Stimulated activated CD8-positive, alpha-beta memory T cell treated with anti-CD3 and anti-CD28 coated beads, Interleukin-12 subunit alpha, Interleukin-12 subunit beta, amount 100 ng/mL, for 24 hours (primary cell): Measurements from ENCODE around the gene GOLGA3.
"Not testable (repeated sequence)": the region's sequence is repeated elsewhere in the genome, so short reads cannot be mapped to it uniquely, and the experiment has no call there.

Experiments used
- DNase-seq: peaks from one replicate; pipeline ENCODE4 v3.0.0-alpha.2; 2020; ENCODE audit errors: extremely low read depth

The GOLGA3 gene

GRCh38 chr12:132776816-132777568, 51.7 kb downstream of the GOLGA3 start:
- DNase-seq = no peak

- DNase-seq = not testable (repeated sequence)
Measured at GRCh38 chr12:132776230-132776625, 52.4 kb downstream of the GOLGA3 start.

GRCh38 chr12:132775502-132776229, 53.0 kb downstream of the GOLGA3 start:
- DNase-seq = no peak

- DNase-seq = no peak
Measured at GRCh38 chr12:132774646-132775275, 53.9 kb downstream of the GOLGA3 start.

GRCh38 chr12:132774159-132774558, 54.5 kb downstream of the GOLGA3 start:
- no peak for DNase-seq

- DNase-seq = no peak
Measured at GRCh38 chr12:132773077-132773955, 55.4 kb downstream of the GOLGA3 start.

GRCh38 chr12:132772606-132773005, 56.1 kb downstream of the GOLGA3 start:
- DNase-seq = no peak

DNA sequence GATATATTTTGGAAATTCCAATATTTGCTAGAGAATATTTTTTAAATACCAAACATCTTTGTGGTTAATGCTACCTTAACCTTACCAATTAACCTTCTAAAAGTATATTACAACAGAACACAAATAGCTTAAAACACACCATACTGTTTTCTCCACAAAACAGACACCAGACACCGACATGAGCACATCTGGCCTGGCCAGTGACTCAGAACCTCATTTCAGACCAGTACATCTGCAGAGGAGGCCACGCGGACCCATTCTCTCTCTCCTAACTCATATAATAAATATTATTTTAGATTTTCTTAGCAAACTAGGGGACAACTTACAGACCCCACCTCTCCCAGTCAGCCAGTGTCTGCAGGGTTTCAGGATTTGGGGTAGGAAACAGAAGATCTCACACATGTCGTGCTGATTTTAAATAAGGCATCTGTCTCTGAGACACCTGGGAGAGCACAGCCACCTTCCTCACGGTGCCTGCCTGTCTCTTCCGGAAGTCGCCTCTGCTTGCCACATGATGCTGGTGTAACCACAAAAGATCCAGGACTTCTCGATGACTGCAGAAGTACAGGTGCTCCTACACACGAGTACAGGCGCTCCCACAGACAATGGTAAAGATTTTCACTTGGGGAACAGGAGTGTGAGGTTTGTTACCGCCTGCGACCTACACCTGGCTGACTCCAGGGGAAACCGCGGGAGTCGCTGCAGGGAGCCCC, 57.4 kb downstream of the GOLGA3 start:
- no peak for DNase-seq

- no peak for DNase-seq
Measured at GRCh38 chr12:132766380-132767085, 62.1 kb downstream of the GOLGA3 start.

DNA sequence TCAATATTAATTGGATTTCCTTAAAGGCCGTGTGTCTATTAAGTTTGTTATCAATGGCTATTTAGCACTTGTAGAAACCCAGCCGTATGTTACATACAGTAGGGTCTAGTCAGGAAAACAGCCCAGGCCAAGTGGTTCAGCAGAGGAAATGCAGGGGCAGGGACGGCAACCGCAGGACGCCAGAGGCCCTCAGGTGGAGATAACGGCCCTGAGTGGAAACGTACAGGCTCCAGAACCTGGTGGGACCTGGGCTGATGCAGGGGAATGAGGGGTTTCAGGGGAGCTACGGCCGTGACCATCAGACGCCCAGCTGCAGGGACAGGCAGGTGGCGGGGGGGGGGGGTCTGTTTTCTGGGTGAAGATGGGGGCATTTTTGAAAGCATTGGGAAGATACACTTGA, 63.3 kb downstream of the GOLGA3 start:
- no peak for DNase-seq

GRCh38 chr12:132764231-132764630, 64.4 kb downstream of the GOLGA3 start:
- DNase-seq = no peak

- peak; percentile 69 for DNase-seq
Measured at GRCh38 chr12:132761921-132762583, 66.6 kb downstream of the GOLGA3 start.

DNA sequence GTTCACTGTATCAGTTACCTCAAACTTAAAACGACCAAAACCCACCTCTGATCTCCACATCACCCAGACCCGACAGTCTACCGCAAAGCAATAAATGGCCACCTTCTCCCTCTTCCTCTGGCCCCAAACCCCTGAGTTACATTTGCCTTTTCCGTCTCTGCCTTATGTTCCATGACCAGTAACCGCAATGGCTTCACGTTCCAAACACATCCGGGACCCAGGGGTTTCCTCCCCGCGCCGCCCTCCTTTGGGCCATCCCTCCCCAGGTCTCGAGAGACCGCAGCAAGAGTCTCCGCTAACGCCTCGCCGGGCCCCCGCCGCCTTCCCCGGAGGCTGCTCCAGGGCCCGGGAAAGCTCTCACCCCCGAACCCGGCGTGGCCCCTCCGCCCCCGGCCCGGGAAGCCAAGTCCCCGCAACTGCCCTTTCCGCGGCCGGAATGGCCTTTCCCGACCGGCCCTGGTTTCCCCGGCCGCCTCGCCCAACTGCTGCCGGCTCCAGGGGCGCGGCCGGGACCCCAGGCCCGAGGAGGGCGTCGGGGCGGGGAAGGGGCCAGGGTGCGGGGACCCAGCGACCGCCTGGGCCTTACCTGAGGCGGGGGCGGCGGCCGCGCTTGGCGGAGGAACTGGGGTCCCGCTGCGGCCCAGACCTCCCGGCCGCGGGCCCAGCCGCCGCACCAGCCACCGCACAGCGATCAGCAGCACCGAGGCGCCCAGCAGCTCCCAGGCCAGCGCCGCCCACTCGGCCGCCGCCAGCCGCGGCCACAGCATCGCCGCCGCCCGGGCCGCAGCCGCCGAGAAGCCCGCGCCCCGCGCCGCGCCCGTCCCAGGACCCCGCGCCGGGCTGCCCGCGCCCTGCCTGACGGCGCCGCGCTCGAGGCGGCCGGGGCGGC, 67.4 kb downstream of the GOLGA3 start, which contains the start of gene ANKLE2:
Gene ANKLE2 (minus strand): TSS at position 801 of the 889 bp plus-strand sequence. CDS start 34 bp downstream, at position 767.
- peak; percentile 31 for DNase-seq

GRCh38 chr12:132759359-132759758, 69.3 kb downstream of the GOLGA3 start:
- no peak for DNase-seq

DNA sequence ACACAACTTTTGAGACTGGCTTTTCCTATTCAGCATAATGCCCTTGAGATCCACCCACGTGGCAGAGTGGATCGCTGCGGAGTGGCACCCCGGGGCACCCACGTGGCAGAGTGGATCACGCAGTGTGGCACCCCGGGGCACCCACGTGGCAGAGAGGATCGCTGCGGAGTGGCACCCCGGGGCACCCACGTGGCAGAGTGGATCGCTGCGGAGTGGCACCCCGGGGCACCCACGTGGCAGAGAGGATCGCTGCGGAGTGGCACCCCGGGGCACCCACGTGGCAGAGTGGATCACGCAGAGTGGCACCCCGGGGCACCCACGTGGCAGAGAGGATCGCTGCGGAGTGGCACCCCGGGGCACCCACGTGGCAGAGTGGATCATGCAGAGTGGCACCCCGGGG, 69.8 kb downstream of the GOLGA3 start:
- DNase-seq = not testable (repeated sequence)

DNA sequence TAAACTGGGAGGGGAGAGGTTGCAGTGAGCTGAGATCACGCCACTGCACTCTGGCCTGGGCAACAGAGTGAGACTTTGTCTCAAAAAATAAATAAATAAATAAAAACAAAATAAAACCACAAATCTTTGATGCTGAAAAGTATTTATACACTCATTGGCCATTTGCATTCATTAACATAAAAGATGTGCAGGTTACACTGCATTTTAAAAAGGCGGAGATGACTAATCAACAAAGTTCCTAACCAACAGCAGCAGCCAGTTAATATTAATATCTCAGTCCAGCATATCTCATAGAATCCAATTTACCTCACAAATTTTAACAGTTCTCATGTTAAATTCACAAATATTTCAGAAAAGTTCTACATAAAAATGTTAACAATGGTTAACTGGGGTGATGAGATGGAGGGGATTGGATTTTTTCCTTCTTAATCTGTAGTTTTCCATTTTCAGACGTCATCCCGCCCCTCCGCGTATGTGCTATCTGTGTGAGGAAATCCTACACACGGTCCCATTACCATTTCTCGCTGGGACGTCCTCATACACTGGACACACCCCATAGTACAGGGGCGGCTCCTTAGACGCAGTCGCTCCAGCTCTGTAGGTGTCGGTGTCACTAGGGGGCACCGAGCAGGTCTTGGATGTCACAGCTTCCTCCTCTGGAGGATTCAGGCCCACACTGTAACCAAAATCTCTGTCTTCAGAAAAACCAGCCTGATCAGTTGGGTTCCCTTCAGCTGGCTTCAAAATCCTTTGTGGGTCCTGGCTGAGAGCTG, 74.3 kb downstream of the GOLGA3 start:
- no peak for DNase-seq

DNA sequence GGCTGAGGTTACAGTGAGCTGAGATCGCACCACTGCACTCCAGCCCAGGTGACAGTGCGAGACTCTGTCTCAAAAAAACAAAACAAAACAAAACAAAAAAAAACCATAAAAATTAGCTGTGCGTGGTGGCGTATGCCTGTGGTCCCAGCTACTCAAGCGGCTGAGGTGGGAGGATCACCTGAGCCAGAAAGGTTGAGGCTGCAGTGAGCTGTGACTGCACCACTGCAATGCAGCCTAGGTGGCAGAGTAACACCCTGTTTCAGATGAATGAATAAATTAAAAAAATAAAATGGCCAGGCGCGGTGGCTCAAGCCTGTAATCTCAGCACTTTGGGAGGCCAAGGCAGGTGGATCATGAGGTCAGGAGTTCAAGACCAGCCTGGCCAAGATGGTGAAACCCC, 75.0 kb downstream of the GOLGA3 start:
- DNase-seq = not testable (repeated sequence)

DNA sequence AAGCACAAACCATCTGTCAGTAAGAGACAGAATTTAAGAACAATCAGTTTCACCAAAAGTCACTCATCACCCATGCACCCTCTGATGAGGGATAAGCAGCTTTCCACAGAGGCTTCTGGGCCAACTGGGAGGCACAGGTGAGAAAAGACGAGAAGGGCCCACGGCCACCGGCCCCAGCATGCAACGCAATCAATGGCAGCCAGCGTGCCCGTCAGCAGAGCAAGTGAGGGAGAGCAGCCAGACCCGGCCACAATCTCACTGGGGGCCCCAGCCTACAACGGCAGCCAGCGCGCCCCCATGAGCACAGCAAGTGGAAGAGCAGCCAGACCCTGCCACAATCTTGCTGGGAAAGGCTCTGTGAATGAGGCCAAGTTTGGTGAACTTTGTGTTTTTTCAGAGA, 80.3 kb downstream of the GOLGA3 start:
- DNase-seq = no peak
